K562 (cell line): Measurements from ENCODE around the gene SYMPK. TPM values are rescaled to one million over a fixed set of nuclear protein-coding genes. Genes with fewer than 3 reads are reported as not detected.

ENCODE experiments used
- BRCA1 ChIP-seq, 2 experiments: fragments of 450-650 bp in 1 of 2; sonication (generic) in 1 of 2; formaldehyde crosslinking in 1 of 2; IDR thresholded peaks; 2 replicates each; pipeline versions ENCODE4 v1.5.0 to v1.6.1; 2017 to 2020; ENCODE audit warnings: mild to moderate bottlenecking in 1 of 2, missing genetic modification reagents in 1 of 2
- CCAR2 ChIP-seq: fragments of 200-400 bp; formaldehyde crosslinking; IDR thresholded peaks from 2 replicates; pipeline ENCODE4 v1.6.1; 2017; ENCODE audit warnings: mild to moderate bottlenecking, low read depth, low read length
- CREM ChIP-seq: IDR thresholded peaks from 2 replicates; pipeline ENCODE4 v1.6.1; 2014; ENCODE audit warnings: antibody characterized with exemption, low read depth
- ESRRB ChIP-seq: fragments of 250-450 bp; sonication (Bioruptor Pico); IDR thresholded peaks from 2 replicates; pipeline ENCODE4 v1.5.0; 2020; ENCODE audit warnings: mild to moderate bottlenecking, moderate library complexity, borderline replicate concordance
- ETV6 ChIP-seq, 3 experiments: fragments of 150-350 bp in 1 of 3; sonication (generic) in 1 of 3; formaldehyde crosslinking in 1 of 3; IDR thresholded peaks; 2 replicates each; pipeline versions ENCODE4 v1.6.1 to v1.8.0; 2014 to 2022; ENCODE audit warnings: borderline replicate concordance in 2 of 3, low read depth in 2 of 3, antibody characterized with exemption in 1 of 3, low read length in 1 of 3, mild to moderate bottlenecking in 1 of 3, missing genetic modification reagents in 1 of 3
- FIP1L1 ChIP-seq: fragments of 200-400 bp; formaldehyde crosslinking; IDR thresholded peaks from 2 replicates; pipeline ENCODE4 v1.6.1; 2018; ENCODE audit warnings: mild to moderate bottlenecking, low read depth, low read length; ENCODE audit not compliant: poor library complexity, severe bottlenecking
- KDM2B ChIP-seq: fragments of 250-450 bp; sonication (Bioruptor Pico); IDR thresholded peaks from 2 replicates; pipeline ENCODE4 v1.8.0; 2021; ENCODE audit warnings: mild to moderate bottlenecking, moderate library complexity
- MCM5 ChIP-seq: fragments of 450-650 bp; IDR thresholded peaks from 2 replicates; pipeline ENCODE4 v1.6.1; 2016; ENCODE audit warnings: low read depth
- NR2C2 ChIP-seq, 2 experiments: fragments of 200-800 bp in 1 of 2; sonication (Bioruptor generic) in 1 of 2; sonication (generic) in 1 of 2; formaldehyde crosslinking in 1 of 2; IDR thresholded peaks; 2 replicates each; pipeline versions ENCODE4 v1.6.1 to v1.8.0; 2016 to 2022; ENCODE audit warnings: mild to moderate bottlenecking in 1 of 2, missing compliant biosample characterization in 1 of 2, missing genetic modification characterization in 1 of 2, missing genetic modification reagents in 1 of 2
- SIX5 ChIP-seq, 2 experiments: IDR thresholded peaks; 2 replicates each; pipeline ENCODE4 v1.6.1; 2011; ENCODE audit warnings: low read length in 2 of 2, borderline replicate concordance in 1 of 2, low read depth in 1 of 2, mild to moderate bottlenecking in 1 of 2, moderate library complexity in 1 of 2; ENCODE audit not compliant: insufficient read depth in 1 of 2
- TAF7 ChIP-seq: fragments of 450-650 bp; IDR thresholded peaks from 2 replicates; pipeline ENCODE4 v1.6.1; 2016; ENCODE audit warnings: missing genetic modification characterization, missing compliant biosample characterization
- TEAD1 ChIP-seq, 2 experiments: fragments of 450-650 bp in 1 of 2; sonication (generic) in 1 of 2; formaldehyde crosslinking; IDR thresholded peaks; 2 replicates each; pipeline versions ENCODE4 v1.4.0 to v1.8.0; 2020 to 2022; ENCODE audit warnings: mild to moderate bottlenecking in 2 of 2, missing genetic modification reagents in 1 of 2
- ZFP1 ChIP-seq: fragments of 450-650 bp; formaldehyde crosslinking; IDR thresholded peaks from 2 replicates; pipeline ENCODE4 v1.4.0; 2020; ENCODE audit warnings: mild to moderate bottlenecking, mixed read lengths
- ZNF561 ChIP-seq: fragments of 450-650 bp; formaldehyde crosslinking; conservative IDR thresholded peaks from 2 replicates; pipeline ENCODE4 v1.4.0; 2020; ENCODE audit warnings: mild to moderate bottlenecking, moderate library complexity
- ZNF57 ChIP-seq: fragments of 450-650 bp; formaldehyde crosslinking; IDR thresholded peaks from 2 replicates; pipeline ENCODE4 v1.4.0; 2020; ENCODE audit warnings: mild to moderate bottlenecking, moderate library complexity
- ZNF589 ChIP-seq: fragments of 200-800 bp; sonication (Bioruptor generic); IDR thresholded peaks from 2 replicates; pipeline ENCODE4 v1.6.1; 2016; ENCODE audit warnings: low read depth, missing genetic modification characterization, missing compliant biosample characterization
- ZNF644 ChIP-seq: fragments of 200-800 bp; sonication (Bioruptor generic); IDR thresholded peaks from 2 replicates; pipeline ENCODE4 v1.6.1; 2016; ENCODE audit warnings: low read depth, missing genetic modification characterization, missing compliant biosample characterization
- polyA plus RNA-seq, 8 experiments: library from polyadenylated mRNA; depleted of rRNA in 4 of 8; stranded (reverse) in 5 of 8; unstranded in 3 of 8; fragments of >200 nt; fragmentation: Nextera tagmentation in 2 of 8; fragmentation: Illumina TruSeq in 1 of 8; extraction: Ambion mirVana in 2 of 8; extraction: Trizol in 1 of 8; gene quantifications; 2 replicates each; pipeline versions ENCODE4 v1.2.1 to v1.2.3, GENCODE V29; 2011 to 2014; ENCODE audit warnings: inconsistent platforms in 1 of 8, missing spikeins in 1 of 8
- total RNA-seq, 7 experiments: library from RNA; depleted of rRNA in 6 of 7; stranded (reverse); fragments of >200 nt in 6 of 7; fragmentation: Illumina TruSeq in 2 of 7; extraction: Trizol in 2 of 7; gene quantifications; 2 replicates each; pipeline versions ENCODE4 v1.2.1 to v1.2.3, GENCODE V29; 2011 to 2021; ENCODE audit warnings: low replicate concordance in 1 of 7
- TF ChIP-seq, protein P1 (sequence below): fragments of 200-800 bp; sonication (Bioruptor generic); IDR thresholded peaks from 2 replicates; pipeline ENCODE4 v1.6.1; 2017; ENCODE audit warnings: missing genetic modification characterization, missing compliant biosample characterization
- TF ChIP-seq, protein P2 (sequence below), 2 experiments: fragments of 450-650 bp in 1 of 2; sonication (generic) in 1 of 2; formaldehyde crosslinking in 1 of 2; IDR thresholded peaks in 1 of 2; conservative IDR thresholded peaks in 1 of 2; 2 replicates each; pipeline versions ENCODE4 v1.6.1 to v1.8.1; 2016 to 2023; ENCODE audit warnings: mild to moderate bottlenecking in 2 of 2, moderate library complexity in 2 of 2, inconsistent platforms in 1 of 2, missing genetic modification reagents in 1 of 2
- TF ChIP-seq, protein P3 (sequence below): fragments of 250-450 bp; sonication (Bioruptor Pico); IDR thresholded peaks from 2 replicates; pipeline ENCODE4 v1.8.0; 2021; ENCODE audit warnings: moderate library complexity, mild to moderate bottlenecking, inconsistent platforms

The SYMPK gene
- total and polyA plus RNA-seq, 9 of the 15 experiments (the other 6 are each of a cell fraction or from before 2014, with no cell fraction given): 0.73 to 95.5 (median 58.4) TPM

DNA sequence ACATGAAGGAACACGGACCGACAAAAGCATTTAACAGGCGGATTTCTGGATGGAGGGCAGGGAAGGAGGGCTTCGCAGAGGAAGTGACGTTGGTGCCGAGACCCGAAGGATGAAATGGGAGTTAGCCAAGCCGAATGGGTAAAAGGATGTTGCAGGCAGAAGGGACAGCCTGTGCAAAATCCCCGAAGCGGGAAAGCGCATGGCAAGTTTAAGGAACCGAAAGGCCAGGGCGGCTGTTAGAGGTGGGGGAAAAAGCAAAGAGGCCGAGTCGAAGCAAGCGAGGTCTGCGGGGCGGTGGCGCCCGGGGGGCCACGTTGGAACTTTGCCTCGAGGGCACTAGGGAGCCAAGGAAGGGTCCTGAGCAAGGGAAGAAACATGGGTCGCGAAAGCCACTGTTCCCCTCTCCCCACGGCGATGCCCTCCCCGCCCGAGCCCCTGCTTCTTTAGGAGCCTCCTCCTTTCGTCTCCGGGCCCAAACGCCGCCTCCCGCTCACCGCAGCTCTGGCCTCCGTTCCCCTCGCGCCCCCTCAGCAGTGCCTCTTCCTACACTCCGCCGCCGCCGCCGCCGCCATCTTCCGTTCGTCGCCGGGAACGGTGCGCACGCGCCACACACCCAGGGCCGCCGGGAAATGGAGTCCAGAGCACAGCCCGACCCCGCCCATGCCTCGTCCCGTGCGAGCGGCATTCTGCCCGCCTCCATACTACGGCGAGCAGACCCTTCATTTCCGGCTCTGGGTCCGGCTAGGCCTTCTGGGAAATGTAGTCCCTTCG lies at the start of gene SYMPK (continued):
- TF ChIP-seq, protein P1, sequence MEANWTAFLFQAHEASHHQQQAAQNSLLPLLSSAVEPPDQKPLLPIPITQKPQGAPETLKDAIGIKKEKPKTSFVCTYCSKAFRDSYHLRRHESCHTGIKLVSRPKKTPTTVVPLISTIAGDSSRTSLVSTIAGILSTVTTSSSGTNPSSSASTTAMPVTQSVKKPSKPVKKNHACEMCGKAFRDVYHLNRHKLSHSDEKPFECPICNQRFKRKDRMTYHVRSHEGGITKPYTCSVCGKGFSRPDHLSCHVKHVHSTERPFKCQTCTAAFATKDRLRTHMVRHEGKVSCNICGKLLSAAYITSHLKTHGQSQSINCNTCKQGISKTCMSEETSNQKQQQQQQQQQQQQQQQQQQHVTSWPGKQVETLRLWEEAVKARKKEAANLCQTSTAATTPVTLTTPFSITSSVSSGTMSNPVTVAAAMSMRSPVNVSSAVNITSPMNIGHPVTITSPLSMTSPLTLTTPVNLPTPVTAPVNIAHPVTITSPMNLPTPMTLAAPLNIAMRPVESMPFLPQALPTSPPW (CRISPR knock-in tag): peak; percentile 39; the same call in 1 of the 2 replicates
- TF ChIP-seq ESRRB (no peak), ETV6 (IDR thresholded peaks at IDR 0.05; ENCODE audit: borderline replicate concordance in 1 of 2, low read depth in 2 of 2, low read length in 1 of 2) (no peak), ETV6 (CRISPR knock-in tag; IDR thresholded peaks at IDR 0.05; ENCODE audit: borderline replicate concordance) (no peak), TEAD1 (CRISPR knock-in tag; IDR thresholded peaks at IDR 0.05) (peak in 1 of 2 experiments; percentile 85; a peak in 2 of 4 replicates), ZNF561 (no peak), ZNF644 (tag) (peak; percentile 85; the same call in 1 of the 2 replicates), KDM2B (CRISPR knock-in tag) (no peak), ZFP1 (CRISPR knock-in tag) (no peak), FIP1L1 (peak; percentile 48), BRCA1 (IDR thresholded peaks at IDR 0.05) (no peak), BRCA1 (CRISPR knock-in tag; IDR thresholded peaks at IDR 0.05) (no peak), SIX5 (IDR thresholded peaks at IDR 0.05; ENCODE audit: borderline replicate concordance in 1 of 2, insufficient read depth in 1 of 2, low read depth in 1 of 2, low read length in 2 of 2) (peak; percentile 97 to 98), NR2C2 (CRISPR knock-in tag; IDR thresholded peaks at IDR 0.05) (peak; percentile 72; the same call in 1 of the 2 replicates), NR2C2 (tag; IDR thresholded peaks at IDR 0.05) (peak; percentile 90; the same call in 1 of the 2 replicates), TAF7 (tag) (peak; percentile 82), CCAR2 (no peak), MCM5 (no peak), ZNF589 (no peak), ZNF57 (CRISPR knock-in tag) (no peak), CREM (peak; percentile 92)
- TF ChIP-seq, protein P2, sequence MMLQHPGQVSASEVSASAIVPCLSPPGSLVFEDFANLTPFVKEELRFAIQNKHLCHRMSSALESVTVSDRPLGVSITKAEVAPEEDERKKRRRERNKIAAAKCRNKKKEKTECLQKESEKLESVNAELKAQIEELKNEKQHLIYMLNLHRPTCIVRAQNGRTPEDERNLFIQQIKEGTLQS (IDR thresholded peaks at IDR 0.05): no peak
- TF ChIP-seq, protein P2 (CRISPR knock-in tag; conservative IDR thresholded peaks at IDR 0.05): 0 out of 2 replicates have a peak, but pooled peaks have one; percentile 36
- TF ChIP-seq, protein P3, sequence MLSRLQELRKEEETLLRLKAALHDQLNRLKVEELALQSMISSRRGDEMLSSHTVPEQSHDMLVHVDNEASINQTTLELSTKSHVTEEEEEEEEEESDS (CRISPR knock-in tag): no peak
